HG03045 (cell line): ENCODE data around the gene OSBPL3.
"Not testable (repeated sequence)": the region's sequence is repeated elsewhere in the genome, so short reads cannot be mapped to it uniquely, and the experiment has no call there.

Source experiments
- ATAC-seq: cut with Tn5 transposase; IDR thresholded peaks from one replicate; pipeline ENCODE4 v1.9.1; 2021; ENCODE audit warnings: mild to moderate bottlenecking, moderate library complexity; ENCODE audit not compliant: unreplicated experiment

OSBPL3 gene

GRCh38 chr7:24922099-24922773 is 57.7 kb downstream of the OSBPL3 start:
- ATAC-seq, result no peak

- no peak for ATAC-seq
Measured at GRCh38 chr7:24921362-24921679, 58.7 kb downstream of the OSBPL3 start.

- no peak for ATAC-seq
Measured at GRCh38 chr7:24920451-24921361, 59.3 kb downstream of the OSBPL3 start.

GRCh38 chr7:24917510-24918239 is 62.3 kb downstream of the OSBPL3 start:
- peak; percentile 54 for ATAC-seq

- no peak for ATAC-seq
Measured at GRCh38 chr7:24916463-24917040, 63.4 kb downstream of the OSBPL3 start.

GRCh38 chr7:24914465-24914859 is 65.5 kb downstream of the OSBPL3 start:
- ATAC-seq, result no peak

GRCh38 chr7:24913801-24914464 is 66.0 kb downstream of the OSBPL3 start:
- ATAC-seq, result no peak

- ATAC-seq, result no peak
Measured at GRCh38 chr7:24912874-24913514, 67.0 kb downstream of the OSBPL3 start.

GRCh38 chr7:24912424-24912823 is 67.6 kb downstream of the OSBPL3 start:
- ATAC-seq, result no peak

- no peak for ATAC-seq
Measured at GRCh38 chr7:24911213-24911603, 68.8 kb downstream of the OSBPL3 start.

GRCh38 chr7:24910551-24911212 is 69.3 kb downstream of the OSBPL3 start:
- ATAC-seq, result no peak

GRCh38 chr7:24908727-24909126 is 71.3 kb downstream of the OSBPL3 start:
- ATAC-seq, result no peak

- ATAC-seq, result no peak
Measured at GRCh38 chr7:24908166-24908565, 71.8 kb downstream of the OSBPL3 start.

- ATAC-seq, result peak; percentile 44
Measured at GRCh38 chr7:24907311-24907886, 72.6 kb downstream of the OSBPL3 start.

GRCh38 chr7:24905996-24906770 is 73.8 kb downstream of the OSBPL3 start:
- no peak for ATAC-seq

GRCh38 chr7:24903992-24904391 is 76.0 kb downstream of the OSBPL3 start:
- ATAC-seq, result not testable (repeated sequence)

- ATAC-seq, result no peak
Measured at GRCh38 chr7:24903559-24903958, 76.4 kb downstream of the OSBPL3 start.

GRCh38 chr7:24902931-24903330 is 77.0 kb downstream of the OSBPL3 start:
- no peak for ATAC-seq

- ATAC-seq, result no peak
Measured at GRCh38 chr7:24902276-24902675, 77.7 kb downstream of the OSBPL3 start.
